CD4-positive, alpha-beta T cell (primary cell): ENCODE measurements around the gene CALML3. TPM values are rescaled to one million over a fixed set of nuclear protein-coding genes. Genes with fewer than 3 reads are reported as not detected.
A peak's percentile ranks its signal among the peaks of the same experiment; 100 is the strongest.

Source experiments
- ATAC-seq: fragments of 200-7000 bp; cut with Tn5 transposase; one replicate; pipeline ENCODE4 v1.10.0; 2022; ENCODE audit warnings: mild to moderate bottlenecking; ENCODE audit not compliant: poor library complexity
- CTCF ChIA-PET: fragments of 350-600 bp; sonication (Branson Sonifier 250); formaldehyde crosslinking; loops from one replicate; lab custom pipeline; 2021; ENCODE audit warnings: antibody characterized with exemption, inconsistent platforms; lab: Charles Lee
- POLR2A ChIA-PET: fragments of 350-600 bp; sonication (Branson Sonifier 250); formaldehyde crosslinking; loops from one replicate; lab custom pipeline; 2021; ENCODE audit warnings: antibody characterized with exemption, inconsistent platforms; lab: Charles Lee
- DNase-seq, 14 experiments: peaks; one replicate each; pipeline ENCODE4 v3.0.0-alpha.2; 2013 to 2020; ENCODE audit warnings: mixed read lengths in 2 of 14
- H3K27ac ChIP-seq, 2 donors: one replicate each; pipeline versions ENCODE4 v1.5.1 to v1.7.0; 2013; ENCODE audit warnings: low read length in 2 of 2, low read depth in 1 of 2, mild to moderate bottlenecking in 1 of 2
- H3K27me3 ChIP-seq, 2 experiments: 1 replicate in 1 of 2; 2 replicates in 1 of 2; pipeline versions ENCODE4 v1.6.1 to v1.7.0; 2013; ENCODE audit warnings: low read length in 2 of 2, control low read depth in 1 of 2, mild to moderate bottlenecking in 1 of 2, moderate library complexity in 1 of 2; ENCODE audit not compliant: insufficient read depth in 2 of 2, control insufficient read depth in 1 of 2
- H3K36me3 ChIP-seq: one replicate; pipeline ENCODE4 v1.6.1; 2013; ENCODE audit warnings: low read length, control low read depth; ENCODE audit not compliant: insufficient read depth
- H3K4me1 ChIP-seq: one replicate; pipeline ENCODE4 v1.6.1; 2013; ENCODE audit warnings: low read length, control low read depth; ENCODE audit not compliant: insufficient read depth
- H3K4me3 ChIP-seq: one replicate; pipeline ENCODE4 v1.5.1; 2013; ENCODE audit warnings: mild to moderate bottlenecking, low read length, moderate library complexity
- H3K9me3 ChIP-seq, 2 experiments: 1 replicate in 1 of 2; 2 replicates in 1 of 2; pipeline versions ENCODE4 v1.6.1 to v1.7.0; 2013; ENCODE audit warnings: low read length in 2 of 2, mild to moderate bottlenecking in 2 of 2, control low read depth in 1 of 2, moderate library complexity in 1 of 2; ENCODE audit not compliant: control insufficient read depth in 1 of 2, insufficient read depth in 1 of 2
- H3K27ac Mint-ChIP-seq: one replicate; pipeline ENCODE4 v1.8.0; 2020; ENCODE audit warnings: mixed read lengths
- H3K27me3 Mint-ChIP-seq: one replicate; pipeline ENCODE4 v1.8.0; 2021; ENCODE audit warnings: mixed read lengths
- H3K36me3 Mint-ChIP-seq: one replicate; pipeline ENCODE4 v1.8.0; 2021; ENCODE audit warnings: low read depth, mixed read lengths
- H3K4me1 Mint-ChIP-seq: one replicate; pipeline ENCODE4 v1.8.0; 2021; ENCODE audit warnings: low read depth, mixed read lengths
- H3K4me3 Mint-ChIP-seq: one replicate; pipeline ENCODE4 v1.8.0; 2020; ENCODE audit warnings: mild to moderate bottlenecking, mixed read lengths
- H3K9me3 Mint-ChIP-seq: one replicate; pipeline ENCODE4 v1.8.0; 2020; ENCODE audit warnings: mixed read lengths
- intact Hi-C, 2 experiments: fragments of 100-400 bp; cut with DNase I in 1 of 2; cut with micrococcal nuclease in 1 of 2; formaldehyde crosslinking; loops; one replicate each; pipeline versions ENCODE4 v1.15.1 to v1.9.0; 2023 to 2025; cut with DNase I, micrococcal nuclease
- total RNA-seq, 174 experiments: library from RNA in 2 of 174; stranded (reverse) in 2 of 174; gene quantifications; one replicate each; pipeline ENCODE4 v1.2.3 and lab custom pipeline; 2021 to 2026
- TF ChIP-seq, protein P1 (sequence below): fragments of 200-600 bp; IDR thresholded peaks from one replicate; pipeline ENCODE4 v1.8.0; 2022; ENCODE audit warnings: antibody characterized with exemption, mild to moderate bottlenecking

CALML3 gene
- total RNA-seq, 2 experiments from 2014 or later: not detected

DNA sequence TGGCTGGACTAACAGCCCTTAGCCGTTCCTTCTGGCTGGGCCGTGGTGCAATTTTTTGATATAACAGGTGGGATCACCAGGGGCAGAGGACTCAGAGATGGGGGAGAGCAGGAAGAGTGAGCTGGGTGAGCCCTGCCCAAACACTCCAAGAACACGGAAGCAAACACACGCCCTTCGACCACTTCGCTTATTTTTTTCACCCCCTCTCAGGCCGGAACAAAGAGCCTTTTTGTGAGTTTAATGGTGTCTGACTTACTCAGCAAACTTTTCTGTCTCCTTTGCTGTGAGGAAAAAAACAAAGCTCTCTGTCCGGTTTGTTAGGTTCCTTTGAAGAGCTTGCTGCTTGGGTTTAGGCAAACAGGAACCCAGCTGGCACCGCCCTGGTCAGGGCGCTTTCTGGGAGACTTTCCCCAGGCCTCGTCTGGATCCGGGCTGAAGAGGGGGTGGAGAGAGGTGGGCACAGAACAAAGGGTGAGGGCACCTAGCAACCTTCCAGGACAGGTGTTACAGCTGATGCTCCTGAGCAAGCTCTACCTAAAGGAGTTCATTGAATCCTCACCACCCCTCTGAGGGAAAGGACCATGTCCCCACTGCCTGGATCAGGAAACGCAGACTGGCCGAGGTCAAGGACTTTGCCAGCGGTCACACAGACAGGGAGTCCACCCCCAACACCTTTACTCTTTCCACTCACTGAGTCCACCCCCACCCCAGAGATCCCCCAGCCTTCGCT is 23.3 kb downstream of the CALML3 start:
- H3K27ac ChIP-seq: peak overlapping the region in 1 of 2 donors; percentile 22
- no peak overlapping the region for H3K4me3 ChIP-seq
- DNase-seq (peak in 2 of 14 experiments; percentile 10 to 30), ATAC-seq (no peak)
- peaks cover 49% of the 10 kb centered on the region for H3K4me1 ChIP-seq
- POLR2A ChIA-PET: interaction anchor here (1.1 to 3.2 kb wide), 5 partner anchors 10 to 101 kb away, joined by 3 to 19 read pairs (median 3); no protein-coding TSS in a partner anchor
- Mint-ChIP-seq H3K36me3 (no peaks in the 10 kb centered on the region), H3K27me3 (no peaks in the 10 kb centered on the region), H3K9me3 (no peaks in the 10 kb centered on the region), H3K4me3 (no peak overlapping the region), H3K27ac (no peak overlapping the region), H3K4me1 (no peaks in the 10 kb centered on the region)
- no peaks in the 10 kb centered on the region for H3K9me3 ChIP-seq
- intact Hi-C loops: loop anchor here in 1 of 2 experiments (2.0 kb wide), 1 partner anchor 101 kb away; no protein-coding TSS in a partner anchor
- H3K27me3 ChIP-seq: no peaks in the 10 kb centered on the region
- no peaks in the 10 kb centered on the region for H3K36me3 ChIP-seq
- CTCF ChIA-PET: interaction anchor here (1.0 to 2.3 kb wide), 2 partner anchors 20 to 75 kb away, joined by 3 to 9 read pairs; no protein-coding TSS in a partner anchor
- TF ChIP-seq, protein P1, sequence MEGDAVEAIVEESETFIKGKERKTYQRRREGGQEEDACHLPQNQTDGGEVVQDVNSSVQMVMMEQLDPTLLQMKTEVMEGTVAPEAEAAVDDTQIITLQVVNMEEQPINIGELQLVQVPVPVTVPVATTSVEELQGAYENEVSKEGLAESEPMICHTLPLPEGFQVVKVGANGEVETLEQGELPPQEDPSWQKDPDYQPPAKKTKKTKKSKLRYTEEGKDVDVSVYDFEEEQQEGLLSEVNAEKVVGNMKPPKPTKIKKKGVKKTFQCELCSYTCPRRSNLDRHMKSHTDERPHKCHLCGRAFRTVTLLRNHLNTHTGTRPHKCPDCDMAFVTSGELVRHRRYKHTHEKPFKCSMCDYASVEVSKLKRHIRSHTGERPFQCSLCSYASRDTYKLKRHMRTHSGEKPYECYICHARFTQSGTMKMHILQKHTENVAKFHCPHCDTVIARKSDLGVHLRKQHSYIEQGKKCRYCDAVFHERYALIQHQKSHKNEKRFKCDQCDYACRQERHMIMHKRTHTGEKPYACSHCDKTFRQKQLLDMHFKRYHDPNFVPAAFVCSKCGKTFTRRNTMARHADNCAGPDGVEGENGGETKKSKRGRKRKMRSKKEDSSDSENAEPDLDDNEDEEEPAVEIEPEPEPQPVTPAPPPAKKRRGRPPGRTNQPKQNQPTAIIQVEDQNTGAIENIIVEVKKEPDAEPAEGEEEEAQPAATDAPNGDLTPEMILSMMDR: no peak

DNA sequence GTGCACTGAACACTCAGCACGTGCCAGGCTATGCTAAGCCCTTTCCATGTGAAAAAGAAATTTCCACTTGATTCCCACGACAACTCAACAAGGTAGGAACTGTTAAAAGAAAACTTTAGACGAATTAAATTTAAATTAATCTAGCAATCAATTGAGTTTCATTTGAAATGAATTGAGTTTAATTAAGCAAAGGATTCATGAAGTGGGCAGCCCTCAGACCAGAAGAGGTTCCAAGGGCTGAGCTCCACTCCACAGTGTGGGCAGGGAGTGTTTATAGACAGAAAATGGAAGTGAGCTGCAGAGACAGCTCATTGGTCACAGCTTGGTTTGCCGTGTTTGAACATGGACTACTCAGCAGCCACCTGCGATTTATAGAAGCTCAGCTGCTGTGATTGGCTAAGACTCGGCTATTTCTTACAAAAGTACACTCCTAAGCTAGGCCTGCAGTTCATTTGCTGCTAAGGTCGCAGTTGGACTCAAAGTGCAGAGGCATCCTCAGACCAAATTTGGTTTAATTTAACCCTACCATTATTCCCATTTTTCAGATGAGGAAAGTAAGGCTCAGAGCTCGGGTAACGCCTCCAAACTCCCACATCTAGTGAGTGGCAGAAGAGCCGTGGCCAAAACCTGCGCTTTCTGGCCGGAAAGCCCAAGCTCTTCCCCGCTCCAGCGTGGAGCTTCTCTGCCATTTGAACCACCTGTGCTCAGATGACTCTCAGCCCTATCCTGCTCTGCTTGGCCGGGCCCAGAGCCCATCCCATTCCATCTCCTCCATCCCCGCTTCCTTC is 24.9 kb downstream of the CALML3 start:
- Histone ChIP-seq H3K36me3 (no peaks in the 10 kb centered on the region), H3K27me3 (no peaks in the 10 kb centered on the region), H3K9me3 (no peaks in the 10 kb centered on the region), H3K4me3 (no peak overlapping the region), H3K27ac (no peak overlapping the region), H3K4me1 (peaks cover 62% of the 10 kb centered on the region)
- Mint-ChIP-seq H3K27ac (no peak overlapping the region), H3K9me3 (no peaks in the 10 kb centered on the region), H3K27me3 (no peaks in the 10 kb centered on the region), H3K4me3 (no peak overlapping the region), H3K36me3 (no peaks in the 10 kb centered on the region), H3K4me1 (peaks cover 5% of the 10 kb centered on the region)
- ChIA-PET CTCF (interaction anchor here (1.0 to 2.3 kb wide), 2 partner anchors 18 to 73 kb away, joined by 3 to 9 read pairs; no protein-coding TSS in a partner anchor), POLR2A (interaction anchor here (1.0 to 3.2 kb wide), 5 partner anchors 15 to 103 kb away, joined by 3 to 19 read pairs (median 3); no protein-coding TSS in a partner anchor)
- intact Hi-C loops: loop anchor here (2.0 to 5.0 kb wide), 2 partner anchors 102 to 103 kb away; no protein-coding TSS in a partner anchor
- ATAC-seq (no peak), DNase-seq (peak in 1 of 14 experiments; percentile 23)
- TF ChIP-seq, protein P1: no peak

DNA sequence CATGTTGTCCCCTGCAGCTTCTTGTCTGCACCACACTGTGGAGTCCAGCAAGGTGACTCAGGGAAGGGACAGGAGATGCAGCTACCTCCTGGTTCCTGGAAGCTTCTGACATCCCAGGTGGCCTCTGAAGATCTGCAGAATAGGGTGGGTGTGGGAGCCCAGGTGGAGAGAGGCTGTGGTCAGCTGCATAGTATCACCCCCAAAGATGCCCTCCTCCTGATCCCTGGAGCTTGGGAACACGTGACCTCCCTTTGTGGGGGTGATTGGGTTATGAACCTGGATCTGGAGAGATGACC is 25.4 kb downstream of the CALML3 start:
- Histone ChIP-seq H3K9me3 (no peaks in the 10 kb centered on the region), H3K36me3 (no peaks in the 10 kb centered on the region), H3K27me3 (no peaks in the 10 kb centered on the region), H3K4me1 (peaks cover 62% of the 10 kb centered on the region), H3K27ac (no peak overlapping the region), H3K4me3 (no peak overlapping the region)
- H3K9me3 Mint-ChIP-seq: no peaks in the 10 kb centered on the region
- H3K27ac Mint-ChIP-seq: peak overlapping the region; percentile 91
- H3K4me1 Mint-ChIP-seq: peaks cover 8% of the 10 kb centered on the region
- H3K4me3 Mint-ChIP-seq: no peak overlapping the region
- intact Hi-C loops: loop anchor here in 1 of 2 experiments (5.0 kb wide), 1 partner anchor 103 kb away; no protein-coding TSS in a partner anchor
- H3K27me3 Mint-ChIP-seq: no peaks in the 10 kb centered on the region
- TF ChIP-seq, protein P1: no peak
- peak in 1 of 14 experiments; percentile 27 for DNase-seq
- no peak for ATAC-seq
- no peaks in the 10 kb centered on the region for H3K36me3 Mint-ChIP-seq
- ChIA-PET POLR2A (interaction anchor here (1.0 to 3.2 kb wide), 2 partner anchors 73 to 103 kb away, joined by 3 to 17 read pairs; no protein-coding TSS in a partner anchor), CTCF (interaction anchor here (2.3 kb wide), 1 partner anchor 73 kb away, joined by 9 read pairs; no protein-coding TSS in a partner anchor)
